Measurements from ENCODE around the gene TNNC2. TPM values are rescaled to one million over a fixed set of nuclear protein-coding genes. Genes with fewer than 3 reads are reported as not detected.

The TNNC2 gene
- total RNA-seq, 4 donors from 2014 or later: 2,919 to 3,968 (median 3,006) TPM

GRCh38 chr20:45788351-45788750 is 38.8 kb downstream of the TNNC2 start:
- no peaks in the 10 kb centered on the region for H3K27me3 ChIP-seq
- in situ Hi-C loops (cut with MboI; ENCODE audit: low sequenced_read_pairs in 4 of 4): no loop called here
- no peak for DNase-seq

GRCh38 chr20:45783656-45784294 is 43.3 kb downstream of the TNNC2 start:
- Histone ChIP-seq H3K36me3 (no peaks in the 10 kb centered on the region), H3K9me3 (no peaks in the 10 kb centered on the region), H3K4me3 (no peak overlapping the region), H3K27ac (no peak overlapping the region), H3K4me1 (no peaks in the 10 kb centered on the region), H3K27me3 (no peaks in the 10 kb centered on the region)
- TF ChIP-seq CTCF (IDR thresholded peaks at IDR 0.05 in 4 of 5, conservative IDR thresholded peaks at IDR 0.05 in 1 of 5) (no peak), POLR2A (IDR thresholded peaks at IDR 0.05) (no peak)
- ATAC-seq: peak in 1 of 2 donors; percentile 23
- intact Hi-C loops (cut with DNase I; ENCODE audit: low total_unique reads) (no loop called here), in situ Hi-C loops (cut with MboI; ENCODE audit: low sequenced_read_pairs in 4 of 4) (no loop called here)
- DNase-seq: no peak

More at GRCh38 chr20:45788351-45788750, 38.8 kb downstream of the TNNC2 start:
- Histone ChIP-seq H3K27ac (no peak overlapping the region), H3K4me3 (no peak overlapping the region), H3K36me3 (no peaks in the 10 kb centered on the region), H3K9me3 (no peaks in the 10 kb centered on the region), H3K4me1 (peaks cover 7 to 10% of the 10 kb centered on the region in 2 donors)
- intact Hi-C loops (cut with DNase I; ENCODE audit: low total_unique reads): no loop called here
- no peak for TF ChIP-seq POLR2A (IDR thresholded peaks at IDR 0.05)
- TF ChIP-seq CTCF (IDR thresholded peaks at IDR 0.05 in 4 of 5, conservative IDR thresholded peaks at IDR 0.05 in 1 of 5): no peak
- no peak for ATAC-seq

GRCh38 chr20:45782890-45783289 is 44.2 kb downstream of the TNNC2 start:
- H3K36me3 ChIP-seq: no peaks in the 10 kb centered on the region
- in situ Hi-C loops (cut with MboI; ENCODE audit: low sequenced_read_pairs in 4 of 4): no loop called here
- no peak overlapping the region for H3K4me3 ChIP-seq
- H3K9me3 ChIP-seq: no peaks in the 10 kb centered on the region
- intact Hi-C loops (cut with DNase I; ENCODE audit: low total_unique reads): no loop called here
- no peaks in the 10 kb centered on the region for H3K27me3 ChIP-seq
- H3K27ac ChIP-seq: no peak overlapping the region
- no peaks in the 10 kb centered on the region for H3K4me1 ChIP-seq
- ATAC-seq (no peak), DNase-seq (no peak)
- TF ChIP-seq POLR2A (IDR thresholded peaks at IDR 0.05) (no peak), CTCF (IDR thresholded peaks at IDR 0.05 in 4 of 5, conservative IDR thresholded peaks at IDR 0.05 in 1 of 5) (no peak)

GRCh38 chr20:45781391-45781931 is 45.7 kb downstream of the TNNC2 start:
- no peak overlapping the region for H3K27ac ChIP-seq
- no peak for DNase-seq
- intact Hi-C loops (cut with DNase I; ENCODE audit: low total_unique reads): no loop called here
- H3K9me3 ChIP-seq: no peaks in the 10 kb centered on the region
- no peak for ATAC-seq
- H3K36me3 ChIP-seq: no peaks in the 10 kb centered on the region
- TF ChIP-seq POLR2A (IDR thresholded peaks at IDR 0.05): no peak
- TF ChIP-seq CTCF (IDR thresholded peaks at IDR 0.05 in 4 of 5, conservative IDR thresholded peaks at IDR 0.05 in 1 of 5): no peak
- no peak overlapping the region for H3K4me3 ChIP-seq
- H3K4me1 ChIP-seq: no peaks in the 10 kb centered on the region
- in situ Hi-C loops (cut with MboI; ENCODE audit: low sequenced_read_pairs in 4 of 4): no loop called here
- no peaks in the 10 kb centered on the region for H3K27me3 ChIP-seq
